HG02763 (cell line): ENCODE data around the gene LRP6.
"Not testable (repeated sequence)": the region's sequence is repeated elsewhere in the genome, so short reads cannot be mapped to it uniquely, and the experiment has no call there.

ENCODE experiments used
- ATAC-seq: cut with Tn5 transposase; IDR thresholded peaks from one replicate; pipeline ENCODE4 v1.9.1; 2021; ENCODE audit warnings: mild to moderate bottlenecking, moderate library complexity; ENCODE audit not compliant: unreplicated experiment

Gene LRP6

GRCh38 chr12:12265571-12266388 lies 1.1 kb downstream of the LRP6 start:
- no peak for ATAC-seq

GRCh38 chr12:12265035-12265434 lies 1.8 kb downstream of the LRP6 start:
- ATAC-seq: no peak

GRCh38 chr12:12263909-12264308 lies 2.9 kb downstream of the LRP6 start:
- ATAC-seq: no peak

GRCh38 chr12:12256291-12256757 lies 10.5 kb downstream of the LRP6 start:
- ATAC-seq: not testable (repeated sequence)

GRCh38 chr12:12254553-12254952 lies 12.3 kb downstream of the LRP6 start:
- no peak for ATAC-seq

GRCh38 chr12:12249216-12250050 lies 17.4 kb downstream of the LRP6 start:
- ATAC-seq: no peak

GRCh38 chr12:12247584-12247983 lies 19.3 kb downstream of the LRP6 start:
- no peak for ATAC-seq

- ATAC-seq: no peak
Observed at GRCh38 chr12:12244341-12244740, 22.5 kb downstream of the LRP6 start.

GRCh38 chr12:12240662-12241340 lies 26.0 kb downstream of the LRP6 start:
- ATAC-seq: no peak

GRCh38 chr12:12239127-12239526 lies 27.7 kb downstream of the LRP6 start:
- no peak for ATAC-seq

GRCh38 chr12:12238605-12239004 lies 28.2 kb downstream of the LRP6 start:
- ATAC-seq: no peak

GRCh38 chr12:12236896-12237295 lies 29.9 kb downstream of the LRP6 start:
- no peak for ATAC-seq

- no peak for ATAC-seq
Observed at GRCh38 chr12:12230275-12230674, 36.6 kb downstream of the LRP6 start.

- ATAC-seq: no peak
Observed at GRCh38 chr12:12229556-12230092, 37.2 kb downstream of the LRP6 start.

- no peak for ATAC-seq
Observed at GRCh38 chr12:12228402-12228801, 38.4 kb downstream of the LRP6 start.

GRCh38 chr12:12226187-12226586 lies 40.7 kb downstream of the LRP6 start:
- no peak for ATAC-seq

- ATAC-seq: no peak
Observed at GRCh38 chr12:12224240-12224940, 42.5 kb downstream of the LRP6 start.

- ATAC-seq: no peak
Observed at GRCh38 chr12:12221560-12221959, 45.3 kb downstream of the LRP6 start.

- ATAC-seq: no peak
Observed at GRCh38 chr12:12219664-12220063, 47.2 kb downstream of the LRP6 start.

- no peak for ATAC-seq
Observed at GRCh38 chr12:12217018-12217359, 49.9 kb downstream of the LRP6 start.
